A549 (cell line): ENCODE data around the gene IGFBP4. TPM values are rescaled to one million over a fixed set of nuclear protein-coding genes. Genes with fewer than 3 reads are reported as not detected.

Experiments used
- ATAC-seq, 2 experiments: fragments of 200-7000 bp in 1 of 2; fragments of >200 bp in 1 of 2; cut with Nextera tagmentation in 1 of 2; cut with Tn5 transposase in 1 of 2; 3 replicates each; pipeline versions ENCODE4 v1.8.0 to v1.9.1; 2018 to 2020; ENCODE audit warnings: mild to moderate bottlenecking in 1 of 2, moderate library complexity in 1 of 2
- CTCF ChIA-PET: fragments of 300-600 bp; sonication (Branson Sonifier 250); formaldehyde crosslinking; extraction: SDS; loops from one replicate; lab custom pipeline; 2021; ENCODE audit warnings: antibody characterized with exemption, inconsistent platforms; lab: Yijun Ruan, JAX
- POLR2A ChIA-PET: fragments of 350-600 bp; formaldehyde crosslinking; extraction: SDS; loops from one replicate; lab custom pipeline; 2021; ENCODE audit warnings: antibody characterized with exemption, inconsistent platforms; lab: Yijun Ruan, JAX
- DNase-seq, 2 experiments: peaks; one replicate each; pipeline versions ENCODE4 v3.0.0 to v3.0.0-alpha.2; 2011 to 2016; ENCODE audit warnings: low read depth in 1 of 2, low spot score in 1 of 2
- FAIRE-seq: peaks from 2 replicates; lab custom pipeline; 2011; peaks lifted over from hg19 to GRCh38; lab: Jason Lieb, UNC
- H3K27ac ChIP-seq, 2 experiments: fragments of >200 bp; sonication (Bioruptor Twin); formaldehyde crosslinking; 3 replicates each; pipeline ENCODE4 v1.5.1; 2016 to 2017
- H3K4me1 ChIP-seq: fragments of >200 bp; sonication (Bioruptor Twin); formaldehyde crosslinking; 3 replicates; pipeline ENCODE4 v1.6.1; 2016
- H3K4me2 ChIP-seq: fragments of >200 bp; sonication (Bioruptor Twin); formaldehyde crosslinking; 3 replicates; pipeline ENCODE4 v1.6.1; 2016
- H3K4me3 ChIP-seq: fragments of >200 bp; sonication (Bioruptor Twin); formaldehyde crosslinking; 3 replicates; pipeline ENCODE4 v1.5.1; 2016
- H3K9me3 ChIP-seq: fragments of >200 bp; sonication (Bioruptor Twin); formaldehyde crosslinking; 3 replicates; pipeline ENCODE4 v1.6.1; 2016
- ATOH8 ChIP-seq: fragments of 250-450 bp; sonication (Bioruptor Pico); IDR thresholded peaks from 2 replicates; pipeline ENCODE4 v1.5.0; 2020; ENCODE audit warnings: low read depth, mild to moderate bottlenecking, moderate library complexity
- BCL3 ChIP-seq: fragments of >200 bp; sonication (Bioruptor Twin); formaldehyde crosslinking; IDR thresholded peaks from 3 replicates; pipeline ENCODE4 v1.6.1; 2016
- CBX2 ChIP-seq: fragments of 200-600 bp; sonication (generic); IDR thresholded peaks from 2 replicates; pipeline ENCODE4 v1.6.1; 2016; ENCODE audit warnings: low read depth, mild to moderate bottlenecking, borderline replicate concordance
- CTCF ChIP-seq: fragments of >200 bp; sonication (Bioruptor Twin); formaldehyde crosslinking; IDR thresholded peaks from 3 replicates; pipeline ENCODE4 v1.5.1; 2016
- EP300 ChIP-seq, 2 experiments: fragments of >200 bp; sonication (Bioruptor Twin); formaldehyde crosslinking; IDR thresholded peaks; 2 replicates in 1 of 2; 3 replicates in 1 of 2; pipeline ENCODE4 v1.6.1; 2016 to 2017
- HEYL ChIP-seq: fragments of 250-450 bp; sonication (Bioruptor Pico); IDR thresholded peaks from 2 replicates; pipeline ENCODE4 v1.8.0; 2021; ENCODE audit warnings: mild to moderate bottlenecking, moderate library complexity
- HOXA7 ChIP-seq: fragments of 250-450 bp; sonication (Bioruptor Pico); IDR thresholded peaks from 2 replicates; pipeline ENCODE4 v1.5.0; 2020; ENCODE audit warnings: mild to moderate bottlenecking, moderate library complexity
- HOXB5 ChIP-seq: fragments of 250-450 bp; sonication (Bioruptor Pico); IDR thresholded peaks from 2 replicates; pipeline ENCODE4 v1.5.0; 2020; ENCODE audit warnings: mild to moderate bottlenecking, moderate library complexity
- JUN ChIP-seq, 2 experiments: fragments of >200 bp; sonication (Bioruptor Twin); formaldehyde crosslinking; IDR thresholded peaks; 2 replicates in 1 of 2; 3 replicates in 1 of 2; pipeline ENCODE4 v1.6.1; 2016 to 2017
- KDM1A ChIP-seq: fragments of 200-600 bp; sonication (generic); IDR thresholded peaks from 2 replicates; pipeline ENCODE4 v1.6.1; 2016; ENCODE audit warnings: low read depth, mild to moderate bottlenecking
- MAZ ChIP-seq: fragments of 150-350 bp; IDR thresholded peaks from 2 replicates; pipeline ENCODE4 v1.6.1; 2014; ENCODE audit warnings: antibody characterized with exemption, low read depth, low read length, borderline replicate concordance
- MYC ChIP-seq: IDR thresholded peaks from 2 replicates; pipeline ENCODE4 v1.6.1; 2012; ENCODE audit warnings: mild to moderate bottlenecking, inconsistent platforms, low read length, improper control_type of control experiment, borderline replicate concordance
- NFE2L2 ChIP-seq: fragments of 150-350 bp; conservative IDR thresholded peaks from 2 replicates; pipeline ENCODE4 v1.6.1; 2014; ENCODE audit warnings: low read length
- POLR2A ChIP-seq: IDR thresholded peaks from 2 replicates; pipeline ENCODE4 v1.6.1; 2012; ENCODE audit warnings: mild to moderate bottlenecking, low read length
- POLR2AphosphoS2 ChIP-seq: conservative IDR thresholded peaks from 2 replicates; pipeline ENCODE4 v1.6.1; 2012; ENCODE audit warnings: low read length, improper control_type of control experiment, inconsistent platforms
- RCOR1 ChIP-seq: fragments of 150-350 bp; IDR thresholded peaks from 2 replicates; pipeline ENCODE4 v1.6.1; 2014; ENCODE audit warnings: antibody characterized with exemption, low read length, low read depth
- REST ChIP-seq: fragments of 200-600 bp; sonication (generic); IDR thresholded peaks from 2 replicates; pipeline ENCODE4 v1.6.1; 2016; ENCODE audit warnings: antibody characterized with exemption, mild to moderate bottlenecking, moderate library complexity
- TFCP2L1 ChIP-seq: fragments of 250-450 bp; sonication (Bioruptor Pico); IDR thresholded peaks from 2 replicates; pipeline ENCODE4 v1.5.0; 2021; ENCODE audit warnings: mild to moderate bottlenecking
- TP53 ChIP-seq: fragments of 250-450 bp; sonication (Bioruptor Pico); IDR thresholded peaks from 2 replicates; pipeline ENCODE4 v1.5.0; 2021; ENCODE audit warnings: mild to moderate bottlenecking, moderate library complexity
- ZC3H11A ChIP-seq: fragments of 450-650 bp; IDR thresholded peaks from 2 replicates; pipeline ENCODE4 v1.6.1; 2014; ENCODE audit warnings: antibody characterized with exemption, mild to moderate bottlenecking
- ZNF302 ChIP-seq: fragments of 250-450 bp; sonication (Bioruptor Pico); IDR thresholded peaks from 2 replicates; pipeline ENCODE4 v1.9.0; 2021; ENCODE audit warnings: inconsistent platforms, mild to moderate bottlenecking, moderate library complexity
- WGBS: methylation state at CpG from one replicate; pipeline ENCODE4 v1.1.6; 2017; ENCODE audit errors: missing lambda C conversion rate; 5-methylcytosine and 5-hydroxymethylcytosine counted together
- polyA plus RNA-seq, 4 experiments: library from polyadenylated mRNA; depleted of rRNA in 3 of 4; stranded (reverse); fragments of >200 nt; fragmentation: RNase III in 1 of 4; extraction: RNeasy Plus Mini Kit Qiagen cat#74134 plus additional on column Dnase treatment in 1 of 4; gene quantifications; 2 replicates in 3 of 4; 3 replicates in 1 of 4; pipeline ENCODE4 v1.2.3, GENCODE V29; 2011 to 2017

The IGFBP4 gene
- polyA plus RNA-seq, 2 of the 4 experiments (the other 2 are of a cell fraction): 1,080 to 1,829 TPM

- no peak for TF ChIP-seq BCL3
- TF ChIP-seq ZC3H11A: no peak
- no peak for TF ChIP-seq CTCF
- no peak for TF ChIP-seq NFE2L2
- TF ChIP-seq ZNF302: no peak
- no peak for TF ChIP-seq HEYL (CRISPR knock-in tag)
- no peak for TF ChIP-seq MAZ
- TF ChIP-seq POLR2A: no peak
Measured at GRCh38 chr17:40490982-40491381, 47.7 kb downstream of the IGFBP4 start (continued).

- CTCF ChIA-PET: interaction anchor here (0.6 to 2.7 kb wide), 9 partner anchors 8 to 132 kb away, joined by 3 to 24 read pairs (median 5); partner anchors contain the start of gene TNS4
- H3K4me3 ChIP-seq: no peak overlapping the region
- 96% methylated on average over 5 of the region's 7 CpGs for WGBS
- no peak for DNase-seq
- TF ChIP-seq KDM1A: no peak
- no peak for TF ChIP-seq REST
- no peak for TF ChIP-seq HEYL (CRISPR knock-in tag)
- no peak for TF ChIP-seq POLR2A
- TF ChIP-seq CBX2: no peak
- TF ChIP-seq TP53 (CRISPR knock-in tag): no peak
- TF ChIP-seq, all 56 proteins: peak for 0
- ATAC-seq (no peak), FAIRE-seq (no peak)
- H3K27ac ChIP-seq: peak overlapping the region; percentile 96 to 97
- peak overlapping the region; percentile 50 for H3K4me2 ChIP-seq
- no peaks in the 10 kb centered on the region for H3K9me3 ChIP-seq
- H3K4me1 ChIP-seq: peaks cover 100% of the 10 kb centered on the region
- POLR2A ChIA-PET: interaction anchor here (2.4 kb wide), 1 partner anchor 42 kb away, joined by 8 read pairs; no protein-coding TSS in a partner anchor
Measured at GRCh38 chr17:40491486-40491885, 48.2 kb downstream of the IGFBP4 start.

GRCh38 chr17:40493697-40494096, 50.4 kb downstream of the IGFBP4 start:
- peak overlapping the region; percentile 96 to 97 for H3K27ac ChIP-seq
- no peak overlapping the region; the same call in 2 of the 3 replicates for H3K4me3 ChIP-seq
- peaks cover 100% of the 10 kb centered on the region for H3K4me1 ChIP-seq
- TF ChIP-seq HOXA7 (0 out of 2 replicates have a peak, but pooled peaks have one; percentile 17), TFCP2L1 (peak; percentile 31; the same call in 1 of the 2 replicates), MYC (no peak), JUN (IDR thresholded peaks at IDR 0.05) (peak in 1 of 2 experiments; percentile 20; a peak in 1 of 5 replicates), HOXB5 (CRISPR knock-in tag) (0 out of 2 replicates have a peak, but pooled peaks have one; percentile 15), EP300 (IDR thresholded peaks at IDR 0.05) (no peak), POLR2AphosphoS2 (peak; percentile 46; the same call in 1 of the 2 replicates), CBX2 (no peak), ATOH8 (0 out of 2 replicates have a peak, but pooled peaks have one; percentile 70), RCOR1 (no peak)
- TF ChIP-seq, all 56 proteins: peak for 6
- Histone ChIP-seq H3K4me2 (peak overlapping the region; percentile 50), H3K9me3 (no peaks in the 10 kb centered on the region)
- ChIA-PET POLR2A (interaction anchor here (1.0 to 2.2 kb wide), 3 partner anchors 40 to 58 kb away, joined by 4 to 9 read pairs (median 4); no protein-coding TSS in a partner anchor), CTCF (interaction anchor here (0.9 to 7.7 kb wide), 11 partner anchors 9 to 126 kb away, joined by 3 to 91 read pairs (median 4); no protein-coding TSS in a partner anchor)
- ATAC-seq (no peak), FAIRE-seq (no peak), DNase-seq (no peak)
- 57% methylated on average over 4 of the region's 4 CpGs for WGBS
